Measurements from ENCODE around the gene TAF11L14.
"Not testable (repeated sequence)": the region's sequence is repeated elsewhere in the genome, so short reads cannot be mapped to it uniquely, and the experiment has no call there.

The TAF11L14 gene
- 0 reads per million in 3 experiments for total RNA-seq

GRCh38 chr5:17634160-17634559 lies at the start of gene TAF11L14:
TAF11L14 (plus strand) TSS chr5:17634460.
- DNase-seq, result no peak

GRCh38 chr5:17585658-17586057 lies 48.6 kb upstream of the TAF11L14 start, which contains the start of gene TAF11L7:
TAF11L7 (minus strand) TSS chr5:17585758.
- not testable (repeated sequence) for DNase-seq

GRCh38 chr5:17590860-17591259 lies 43.4 kb upstream of the TAF11L14 start, which contains the start of gene TAF11L8:
TAF11L8 (minus strand) TSS chr5:17590960.
- DNase-seq, result not testable (repeated sequence)

GRCh38 chr5:17594255-17594654 lies 40.0 kb upstream of the TAF11L14 start, which contains the start of gene TAF11L9:
TAF11L9 (minus strand) TSS chr5:17594394.
- not testable (repeated sequence) for DNase-seq

GRCh38 chr5:17597728-17598127 lies 36.5 kb upstream of the TAF11L14 start, which contains the start of gene TAF11L10:
TAF11L10 (minus strand) TSS chr5:17597828.
- not testable (repeated sequence) for DNase-seq

GRCh38 chr5:17603880-17604279 lies 30.4 kb upstream of the TAF11L14 start, which contains the start of gene TAF11L11:
TAF11L11 (plus strand) TSS chr5:17604183.
- not testable (repeated sequence) for DNase-seq

- no peak for DNase-seq
Measured at GRCh38 chr5:17604951-17605350, 29.3 kb upstream of the TAF11L14 start.

- not testable (repeated sequence) for DNase-seq
Measured at GRCh38 chr5:17607461-17607860, 26.8 kb upstream of the TAF11L14 start.

GRCh38 chr5:17610092-17610491 lies 24.2 kb upstream of the TAF11L14 start, which contains the start of gene TAF11L12:
TAF11L12 (plus strand) TSS chr5:17610392.
- not testable (repeated sequence) for DNase-seq

GRCh38 chr5:17614872-17615605 lies 19.2 kb upstream of the TAF11L14 start:
- no peak for DNase-seq

GRCh38 chr5:17619354-17619753 lies 14.9 kb upstream of the TAF11L14 start:
- no peak for DNase-seq

GRCh38 chr5:17620627-17621026 lies 13.6 kb upstream of the TAF11L14 start:
- no peak for DNase-seq

- DNase-seq, result no peak
Measured at GRCh38 chr5:17625686-17626085, 8.6 kb upstream of the TAF11L14 start.

GRCh38 chr5:17631788-17632187 lies 2.5 kb upstream of the TAF11L14 start, which contains the start of gene TAF11L13:
TAF11L13 (plus strand) TSS chr5:17632088.
- not testable (repeated sequence) for DNase-seq

GRCh38 chr5:17649232-17649631 lies 15.0 kb downstream of the TAF11L14 start:
- DNase-seq, result not testable (repeated sequence)

GRCh38 chr5:17655201-17655759 lies 21.0 kb downstream of the TAF11L14 start:
- DNase-seq, result not testable (repeated sequence)

- no peak for DNase-seq
Measured at GRCh38 chr5:17655921-17656320, 21.7 kb downstream of the TAF11L14 start.

GRCh38 chr5:17663182-17663581 lies 28.9 kb downstream of the TAF11L14 start:
- DNase-seq, result no peak

- DNase-seq, result no peak
Measured at GRCh38 chr5:17665836-17666235, 31.6 kb downstream of the TAF11L14 start.

- DNase-seq, result no peak
Measured at GRCh38 chr5:17666726-17667235, 32.5 kb downstream of the TAF11L14 start.

- DNase-seq, result no peak
Measured at GRCh38 chr5:17670353-17670752, 36.1 kb downstream of the TAF11L14 start.

GRCh38 chr5:17678751-17679324 lies 44.6 kb downstream of the TAF11L14 start:
- DNase-seq, result no peak

- no peak for DNase-seq
Measured at GRCh38 chr5:17679597-17680203, 45.4 kb downstream of the TAF11L14 start.

Measured in central memory CD4-positive, alpha-beta T cell (primary cell).